Brain microvascular endothelial cell (primary cell): Measurements from ENCODE around the gene ZBTB20.
"Not testable (repeated sequence)": the region's sequence is repeated elsewhere in the genome, so short reads cannot be mapped to it uniquely, and the experiment has no call there.

Experiments
- DNase-seq: peaks from one replicate; pipeline ENCODE4 v3.0.0-alpha.2; 2020
- H3K27ac ChIP-seq: fragments of 250-450 bp; sonication (Bioruptor Pico); 2 replicates; pipeline ENCODE4 v1.5.1; 2020; ENCODE audit warnings: mild to moderate bottlenecking, moderate library complexity
- H3K27me3 ChIP-seq: fragments of 250-450 bp; sonication (Bioruptor Pico); replicated peaks from 2 replicates; pipeline ENCODE4 v1.5.1; 2020; ENCODE audit warnings: mild to moderate bottlenecking
- H3K36me3 ChIP-seq: fragments of 250-450 bp; sonication (Bioruptor Pico); replicated peaks from 2 replicates; pipeline ENCODE4 v1.5.1; 2020; ENCODE audit warnings: mild to moderate bottlenecking
- H3K4me3 ChIP-seq: 2 replicates; pipeline ENCODE4 v1.5.1; 2011; ENCODE audit warnings: low read depth, mild to moderate bottlenecking, control low read depth, low read length, moderate library complexity
- in situ Hi-C: cut with HindIII; loops from 2 replicates; pipeline ENCODE4 v1.10.0; 2017; ENCODE audit warnings: low sequenced_read_pairs, low pct_ligation_motif_present
- TF ChIP-seq, protein P1 (sequence below): IDR thresholded peaks from 2 replicates; pipeline ENCODE4 v1.5.1; 2011; ENCODE audit warnings: low read depth, mild to moderate bottlenecking, moderate library complexity, low read length, control low read depth, inconsistent platforms; ENCODE audit errors: missing control alignments

Gene ZBTB20

GRCh38 chr3:115134648-115135347 lies 12.3 kb downstream of the ZBTB20 start:
- in situ Hi-C loops, result no loop called here
- Histone ChIP-seq H3K36me3 (no peaks in the 10 kb centered on the region), H3K4me3 (no peak overlapping the region), H3K27me3 (no peaks in the 10 kb centered on the region), H3K27ac (no peak overlapping the region)
- DNase-seq, result no peak
- TF ChIP-seq, protein P1, sequence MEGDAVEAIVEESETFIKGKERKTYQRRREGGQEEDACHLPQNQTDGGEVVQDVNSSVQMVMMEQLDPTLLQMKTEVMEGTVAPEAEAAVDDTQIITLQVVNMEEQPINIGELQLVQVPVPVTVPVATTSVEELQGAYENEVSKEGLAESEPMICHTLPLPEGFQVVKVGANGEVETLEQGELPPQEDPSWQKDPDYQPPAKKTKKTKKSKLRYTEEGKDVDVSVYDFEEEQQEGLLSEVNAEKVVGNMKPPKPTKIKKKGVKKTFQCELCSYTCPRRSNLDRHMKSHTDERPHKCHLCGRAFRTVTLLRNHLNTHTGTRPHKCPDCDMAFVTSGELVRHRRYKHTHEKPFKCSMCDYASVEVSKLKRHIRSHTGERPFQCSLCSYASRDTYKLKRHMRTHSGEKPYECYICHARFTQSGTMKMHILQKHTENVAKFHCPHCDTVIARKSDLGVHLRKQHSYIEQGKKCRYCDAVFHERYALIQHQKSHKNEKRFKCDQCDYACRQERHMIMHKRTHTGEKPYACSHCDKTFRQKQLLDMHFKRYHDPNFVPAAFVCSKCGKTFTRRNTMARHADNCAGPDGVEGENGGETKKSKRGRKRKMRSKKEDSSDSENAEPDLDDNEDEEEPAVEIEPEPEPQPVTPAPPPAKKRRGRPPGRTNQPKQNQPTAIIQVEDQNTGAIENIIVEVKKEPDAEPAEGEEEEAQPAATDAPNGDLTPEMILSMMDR, result no peak

DNA sequence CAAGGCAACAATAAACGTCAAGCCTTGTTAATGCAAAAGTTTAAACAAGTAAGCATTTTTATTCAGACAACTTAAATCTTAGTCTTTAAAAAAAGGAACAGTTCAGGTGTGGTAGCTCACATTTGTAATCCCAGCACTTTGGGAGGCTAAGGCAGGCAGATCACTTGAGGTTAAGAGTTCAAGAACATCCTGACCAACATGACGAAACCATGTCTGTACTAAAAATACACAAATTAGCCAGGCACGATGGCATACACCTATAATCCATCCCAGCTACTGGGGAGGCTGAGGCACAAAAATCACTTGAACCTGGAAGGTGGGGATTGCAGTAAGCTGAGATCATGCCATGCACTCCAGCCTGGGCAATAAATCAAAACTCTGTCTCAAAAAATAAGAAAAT lies 19.9 kb downstream of the ZBTB20 start:
- in situ Hi-C loops, result no loop called here
- no peaks in the 10 kb centered on the region for H3K27me3 ChIP-seq
- H3K4me3 ChIP-seq, result no peak overlapping the region
- no peak overlapping the region for H3K27ac ChIP-seq
- no peak for DNase-seq
- TF ChIP-seq, protein P1, result no peak
- H3K36me3 ChIP-seq, result no peaks in the 10 kb centered on the region

DNA sequence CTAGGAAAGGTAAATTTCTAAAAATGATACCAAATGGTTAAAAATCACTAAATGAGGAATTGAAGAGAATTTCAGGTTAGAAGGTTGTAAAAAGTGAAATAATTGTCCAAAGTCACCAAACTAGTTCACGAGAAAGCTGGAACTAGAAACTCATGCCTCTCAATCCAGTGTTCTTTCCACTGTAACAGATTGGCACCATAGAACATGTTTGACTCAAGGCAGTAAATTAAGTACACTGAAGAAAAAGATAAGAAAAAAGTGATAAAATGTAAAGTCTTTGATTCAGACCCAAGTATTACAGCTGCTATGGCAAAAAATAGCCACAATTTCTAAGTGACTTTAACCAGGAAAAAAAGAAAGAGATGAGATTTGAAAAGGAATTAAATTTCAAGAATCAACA lies 26.5 kb downstream of the ZBTB20 start:
- in situ Hi-C loops, result no loop called here
- no peaks in the 10 kb centered on the region for H3K36me3 ChIP-seq
- TF ChIP-seq, protein P1, result no peak
- H3K4me3 ChIP-seq, result no peak overlapping the region
- H3K27ac ChIP-seq, result no peak overlapping the region
- DNase-seq, result no peak
- no peaks in the 10 kb centered on the region for H3K27me3 ChIP-seq

- no peaks in the 10 kb centered on the region for H3K36me3 ChIP-seq
- H3K27ac ChIP-seq, result no peak overlapping the region
- TF ChIP-seq, protein P1, result no peak
- in situ Hi-C loops, result no loop called here
- peak; percentile 47 for DNase-seq
- no peaks in the 10 kb centered on the region for H3K27me3 ChIP-seq
- no peak overlapping the region for H3K4me3 ChIP-seq
Observed at GRCh38 chr3:115113367-115113766, 33.7 kb downstream of the ZBTB20 start.

GRCh38 chr3:115111632-115112031 lies 35.5 kb downstream of the ZBTB20 start:
- no peak for DNase-seq
- Histone ChIP-seq H3K27ac (no peak overlapping the region), H3K4me3 (no peak overlapping the region), H3K36me3 (no peaks in the 10 kb centered on the region), H3K27me3 (no peaks in the 10 kb centered on the region)
- in situ Hi-C loops, result no loop called here
- TF ChIP-seq, protein P1, result no peak

DNA sequence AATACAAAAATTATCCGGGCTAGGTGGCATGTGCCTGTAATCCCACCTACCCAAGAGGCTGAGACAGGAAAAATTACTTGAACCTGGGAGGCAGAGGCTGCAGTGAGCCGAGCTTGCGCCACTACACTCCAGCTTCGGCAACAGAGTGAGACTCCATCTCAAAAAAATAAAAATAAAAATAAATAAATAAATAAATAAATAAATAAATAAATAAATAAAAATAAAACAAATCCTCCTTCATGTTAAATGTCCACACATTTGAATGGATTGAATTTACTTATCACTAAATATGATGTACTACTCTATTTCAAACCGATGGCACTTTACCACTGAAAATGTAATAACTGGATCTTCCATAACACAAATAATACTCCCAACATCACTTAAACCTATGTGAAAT lies 36.3 kb downstream of the ZBTB20 start:
- TF ChIP-seq, protein P1, result no peak
- Histone ChIP-seq H3K4me3 (no peak overlapping the region), H3K36me3 (no peaks in the 10 kb centered on the region), H3K27ac (no peak overlapping the region), H3K27me3 (no peaks in the 10 kb centered on the region)
- in situ Hi-C loops, result no loop called here
- no peak for DNase-seq

DNA sequence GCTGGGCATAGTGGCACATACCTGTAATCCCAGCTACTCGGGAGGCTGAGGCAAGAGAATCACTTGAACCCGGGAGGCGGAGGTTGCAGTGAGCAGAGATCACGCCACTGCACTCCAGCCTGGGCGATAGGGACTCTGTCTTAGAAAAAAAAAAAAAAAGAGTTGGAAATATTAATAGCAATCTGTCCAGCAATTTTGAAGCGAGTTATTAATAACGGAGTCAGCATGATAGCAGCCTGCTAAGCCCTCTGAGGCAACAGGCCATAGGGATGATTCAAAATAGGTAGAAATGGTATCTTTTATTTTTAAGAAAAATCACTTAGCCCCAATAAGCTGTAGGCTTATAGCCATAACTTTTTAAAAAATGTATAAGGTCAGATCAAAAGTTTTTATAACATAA lies 37.0 kb downstream of the ZBTB20 start:
- H3K4me3 ChIP-seq, in situ Hi-C loops: not testable (repeated sequence)

More for the DNA sequence above, 37.0 kb downstream of the ZBTB20 start:
- H3K27ac ChIP-seq, DNase-seq, H3K27me3 ChIP-seq, H3K36me3 ChIP-seq: not testable (repeated sequence)
